H9 (cell line): Measurements from ENCODE around the gene ANKRD22. TPM values are rescaled to one million over a fixed set of nuclear protein-coding genes. Genes with fewer than 3 reads are reported as not detected.

ENCODE experiments used
- DNase-seq: peaks from one replicate; pipeline ENCODE4 v3.0.0-alpha.2; 2017
- H2AFZ ChIP-seq: one replicate; pipeline ENCODE4 v1.6.1; 2013; ENCODE audit warnings: mild to moderate bottlenecking, low read length, control low read depth, moderate library complexity
- H2AK5ac ChIP-seq: 2 replicates; pipeline ENCODE4 v1.6.1; 2013; ENCODE audit warnings: low read length, control low read depth, mixed read lengths; ENCODE audit not compliant: insufficient read length
- H2BK120ac ChIP-seq: one replicate; pipeline ENCODE4 v1.6.1; 2013; ENCODE audit warnings: low read depth, mild to moderate bottlenecking, low read length, control low read depth, inconsistent platforms; ENCODE audit not compliant: poor library complexity, severe bottlenecking
- H2BK12ac ChIP-seq: 2 replicates; pipeline ENCODE4 v1.6.1; 2013; ENCODE audit warnings: low read length, control low read depth, mixed read lengths, low read depth; ENCODE audit not compliant: insufficient read length
- H2BK15ac ChIP-seq: 2 replicates; pipeline ENCODE4 v1.6.1; 2013; ENCODE audit warnings: low read depth, low read length, control low read depth
- H2BK20ac ChIP-seq: one replicate; pipeline ENCODE4 v1.6.1; 2013; ENCODE audit warnings: low read depth, mild to moderate bottlenecking, low read length, control low read depth, inconsistent platforms; ENCODE audit not compliant: poor library complexity, severe bottlenecking
- H2BK5ac ChIP-seq: 2 replicates; pipeline ENCODE4 v1.6.1; 2013; ENCODE audit warnings: low read length, control low read depth, mixed read lengths; ENCODE audit not compliant: insufficient read length
- H3K14ac ChIP-seq: 2 replicates; pipeline ENCODE4 v1.6.1; 2013; ENCODE audit warnings: low read length, control low read depth; ENCODE audit not compliant: insufficient read depth
- H3K18ac ChIP-seq: 2 replicates; pipeline ENCODE4 v1.6.1; 2013; ENCODE audit warnings: low read depth, mild to moderate bottlenecking, mixed read lengths, low read length, control low read depth; ENCODE audit not compliant: insufficient read length
- H3K23ac ChIP-seq: 2 replicates; pipeline ENCODE4 v1.6.1; 2013; ENCODE audit warnings: low read length, control low read depth, mixed read lengths, low read depth; ENCODE audit not compliant: insufficient read length
- H3K23me2 ChIP-seq: 2 replicates; pipeline ENCODE4 v1.6.1; 2013; ENCODE audit warnings: low read depth, mild to moderate bottlenecking, mixed read lengths, low read length, control low read depth; ENCODE audit not compliant: insufficient read length, poor library complexity, severe bottlenecking
- H3K27ac ChIP-seq: 2 replicates; pipeline ENCODE4 v1.5.1; 2013; ENCODE audit warnings: low read length, control low read depth, mixed read lengths, low read depth; ENCODE audit not compliant: insufficient read length
- H3K27me3 ChIP-seq: 2 replicates; pipeline ENCODE4 v1.6.1; 2013; ENCODE audit warnings: low read length, control low read depth, inconsistent platforms; ENCODE audit not compliant: insufficient read depth
- H3K4ac ChIP-seq: 2 replicates; pipeline ENCODE4 v1.6.1; 2013; ENCODE audit warnings: low read depth, mild to moderate bottlenecking, control low read depth, inconsistent platforms, low read length, moderate library complexity
- H3K4me1 ChIP-seq: 2 replicates; pipeline ENCODE4 v1.6.1; 2013; ENCODE audit warnings: low read length, control low read depth, inconsistent platforms; ENCODE audit not compliant: insufficient read depth
- H3K4me2 ChIP-seq: 2 replicates; pipeline ENCODE4 v1.6.1; 2013; ENCODE audit warnings: low read length, control low read depth, mixed read lengths; ENCODE audit not compliant: insufficient read length, insufficient read depth
- H3K56ac ChIP-seq: 2 replicates; pipeline ENCODE4 v1.6.1; 2013; ENCODE audit warnings: low read depth, mild to moderate bottlenecking, mixed read lengths, low read length, control low read depth; ENCODE audit not compliant: insufficient read length
- H3K79me1 ChIP-seq: 2 replicates; pipeline ENCODE4 v1.6.1; 2013; ENCODE audit warnings: low read depth, mild to moderate bottlenecking, moderate library complexity, low read length, control low read depth, inconsistent platforms; ENCODE audit not compliant: insufficient read depth, poor library complexity, severe bottlenecking
- H3K79me2 ChIP-seq: 2 replicates; pipeline ENCODE4 v1.6.1; 2013; ENCODE audit warnings: low read length, control low read depth, inconsistent platforms; ENCODE audit not compliant: insufficient read depth
- H3K9ac ChIP-seq: 2 replicates; pipeline ENCODE4 v1.6.1; 2013; ENCODE audit warnings: low read length, control low read depth, mixed read lengths; ENCODE audit not compliant: insufficient read length; ENCODE audit errors: extremely low read depth
- H3K9me3 ChIP-seq: one replicate; pipeline ENCODE4 v1.6.1; 2013; ENCODE audit warnings: low read depth, low read length, inconsistent platforms; ENCODE audit not compliant: control insufficient read depth
- H3T11ph ChIP-seq: one replicate; pipeline ENCODE4 v1.6.1; 2013; ENCODE audit warnings: mild to moderate bottlenecking, low read length, control low read depth, inconsistent platforms
- H4K20me1 ChIP-seq: one replicate; pipeline ENCODE4 v1.6.1; 2013; ENCODE audit not compliant: control insufficient read depth, insufficient read length, insufficient read depth
- H4K5ac ChIP-seq: 2 replicates; pipeline ENCODE4 v1.6.1; 2013; ENCODE audit warnings: low read depth, mild to moderate bottlenecking, mixed read lengths, low read length, control low read depth; ENCODE audit not compliant: insufficient read length
- H4K8ac ChIP-seq: replicated peaks from 2 replicates; pipeline ENCODE4 v1.6.1; 2013; ENCODE audit warnings: low read length, control low read depth, mixed read lengths, low read depth; ENCODE audit not compliant: insufficient read length
- H4K91ac ChIP-seq: 2 replicates; pipeline ENCODE4 v1.6.1; 2013; ENCODE audit warnings: low read depth, mild to moderate bottlenecking, moderate library complexity, mixed read lengths, low read length, control low read depth; ENCODE audit not compliant: insufficient read length
- H3K27ac Mint-ChIP-seq, 3 experiments: 2 replicates in 2 of 3; 3 replicates in 1 of 3; pipeline ENCODE4 v1.8.0; 2020 to 2021; ENCODE audit warnings: mixed read lengths in 3 of 3, mild to moderate bottlenecking in 1 of 3, moderate library complexity in 1 of 3
- H3K27me3 Mint-ChIP-seq: 2 replicates; pipeline ENCODE4 v1.8.0; 2021; ENCODE audit warnings: low read depth, mild to moderate bottlenecking, moderate library complexity, mixed read lengths
- H3K36me3 Mint-ChIP-seq, 3 experiments: 2 replicates in 2 of 3; 3 replicates in 1 of 3; pipeline ENCODE4 v1.8.0; 2020 to 2021; ENCODE audit warnings: low read depth in 3 of 3, mixed read lengths in 3 of 3; ENCODE audit not compliant: insufficient read depth in 1 of 3
- H3K4me1 Mint-ChIP-seq, 2 experiments: 2 replicates each; pipeline ENCODE4 v1.8.0; 2020; ENCODE audit warnings: mixed read lengths in 2 of 2
- H3K4me3 Mint-ChIP-seq, 2 experiments: 2 replicates in 1 of 2; 3 replicates in 1 of 2; pipeline ENCODE4 v1.8.0; 2020 to 2021; ENCODE audit warnings: mild to moderate bottlenecking in 2 of 2, mixed read lengths in 2 of 2, moderate library complexity in 1 of 2
- H3K9me3 Mint-ChIP-seq, 2 experiments: 2 replicates in 1 of 2; 3 replicates in 1 of 2; pipeline ENCODE4 v1.8.0; 2020; ENCODE audit warnings: mild to moderate bottlenecking in 2 of 2, mixed read lengths in 2 of 2, moderate library complexity in 1 of 2
- WGBS: extraction: QIAGEN DNeasy Blood & Tissue Kit; methylation state at CpG from one replicate; pipeline ENCODE4 v1.1.7; 2013; ENCODE audit warnings: missing lambda C conversion rate, low lambda C conversion rate, mixed read lengths; ENCODE audit not compliant: insufficient read length; ENCODE audit errors: extremely low coverage; 5-methylcytosine and 5-hydroxymethylcytosine counted together
- total RNA-seq: library from RNA; stranded (reverse); gene quantifications from 2 replicates; pipeline ENCODE4 v1.2.1, GENCODE V29; 2021
- TF ChIP-seq, protein P1 (sequence below): fragments of 200-600 bp; sonication (generic); conservative IDR thresholded peaks from 3 replicates; pipeline ENCODE4 v1.8.0; 2021; ENCODE audit warnings: antibody characterized with exemption, mild to moderate bottlenecking

The ANKRD22 gene
- total RNA-seq, 1 experiment from 2014 or later, result not detected

DNA sequence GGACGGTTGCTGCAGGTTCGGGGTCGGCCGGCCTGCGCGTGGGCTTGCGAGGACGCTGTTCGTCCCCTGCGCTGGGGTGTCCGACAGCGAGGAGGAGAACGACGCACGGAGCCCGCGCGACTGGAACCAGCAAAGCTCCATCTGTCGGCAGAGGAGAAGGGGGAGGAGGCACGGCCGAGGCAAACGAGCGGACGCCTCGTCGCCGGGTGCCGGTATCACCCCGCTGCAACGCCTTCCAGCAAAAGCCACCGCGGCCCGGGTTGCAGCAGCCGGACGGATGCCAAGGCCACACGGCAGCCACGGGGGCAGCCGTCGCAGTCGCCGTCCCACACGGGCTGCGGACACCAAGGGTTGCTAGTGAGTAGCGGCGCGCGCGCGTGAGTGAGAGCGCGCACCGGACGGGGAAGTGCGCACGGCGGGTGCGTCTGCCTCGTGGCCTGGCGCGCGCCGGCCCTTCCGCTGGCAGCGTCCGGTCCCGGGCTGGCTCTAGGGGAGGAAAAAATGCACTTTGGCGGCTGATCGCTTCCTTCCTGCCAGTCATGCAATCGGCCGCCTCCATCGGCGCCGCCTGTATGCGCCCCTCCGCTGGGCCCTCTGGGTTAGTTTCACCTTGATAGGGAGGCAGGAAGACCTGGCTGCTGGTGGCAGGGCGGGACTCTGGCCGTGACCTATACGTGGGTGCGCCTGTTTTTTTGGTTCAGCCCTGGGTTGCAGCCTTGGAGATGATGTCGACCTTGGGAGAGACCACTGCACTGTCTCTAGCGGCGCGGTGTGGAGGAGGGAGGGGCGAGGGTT lies 28.8 kb upstream of the ANKRD22 start:
- Histone ChIP-seq H2AFZ (no peak overlapping the region), H4K20me1 (no peaks in the 10 kb centered on the region), H3K9ac (peak overlapping the region; percentile 9), H3K9me3 (no peaks in the 10 kb centered on the region), H3K79me2 (no peaks in the 10 kb centered on the region), H3K56ac (no peak overlapping the region), H3K14ac (peak overlapping the region; percentile 71), H2BK12ac (no peak overlapping the region), H3K79me1 (no peaks in the 10 kb centered on the region), H3K4me2 (peak overlapping the region; percentile 89), H3K23me2 (peaks cover 11% of the 10 kb centered on the region), H2BK20ac (no peak overlapping the region), H3T11ph (no peak overlapping the region), H3K4me1 (no peaks in the 10 kb centered on the region; the same call in 1 of the 2 replicates), H2BK15ac (no peak overlapping the region), H2BK120ac (no peak overlapping the region), H4K8ac (no peak overlapping the region), H2BK5ac (no peak overlapping the region), H3K27ac (no peak overlapping the region), H3K18ac (peak overlapping the region; percentile 36), H4K91ac (no peak overlapping the region), H3K27me3 (no peaks in the 10 kb centered on the region; the same call in 1 of the 2 replicates), H2AK5ac (no peak overlapping the region), H3K23ac (no peak overlapping the region), H4K5ac (no peak overlapping the region), H3K4ac (no peak overlapping the region)
- no peaks in the 10 kb centered on the region for H3K9me3 Mint-ChIP-seq
- no CpG with 5 or more reads among the region's 84 CpGs for WGBS
- TF ChIP-seq, protein P1, sequence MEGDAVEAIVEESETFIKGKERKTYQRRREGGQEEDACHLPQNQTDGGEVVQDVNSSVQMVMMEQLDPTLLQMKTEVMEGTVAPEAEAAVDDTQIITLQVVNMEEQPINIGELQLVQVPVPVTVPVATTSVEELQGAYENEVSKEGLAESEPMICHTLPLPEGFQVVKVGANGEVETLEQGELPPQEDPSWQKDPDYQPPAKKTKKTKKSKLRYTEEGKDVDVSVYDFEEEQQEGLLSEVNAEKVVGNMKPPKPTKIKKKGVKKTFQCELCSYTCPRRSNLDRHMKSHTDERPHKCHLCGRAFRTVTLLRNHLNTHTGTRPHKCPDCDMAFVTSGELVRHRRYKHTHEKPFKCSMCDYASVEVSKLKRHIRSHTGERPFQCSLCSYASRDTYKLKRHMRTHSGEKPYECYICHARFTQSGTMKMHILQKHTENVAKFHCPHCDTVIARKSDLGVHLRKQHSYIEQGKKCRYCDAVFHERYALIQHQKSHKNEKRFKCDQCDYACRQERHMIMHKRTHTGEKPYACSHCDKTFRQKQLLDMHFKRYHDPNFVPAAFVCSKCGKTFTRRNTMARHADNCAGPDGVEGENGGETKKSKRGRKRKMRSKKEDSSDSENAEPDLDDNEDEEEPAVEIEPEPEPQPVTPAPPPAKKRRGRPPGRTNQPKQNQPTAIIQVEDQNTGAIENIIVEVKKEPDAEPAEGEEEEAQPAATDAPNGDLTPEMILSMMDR, result peak; percentile 21; the same call in 1 of the 3 replicates
- peaks cover 13 to 27% of the 10 kb centered on the region in 2 experiments for H3K4me1 Mint-ChIP-seq
- peaks cover 18% of the 10 kb centered on the region for H3K27me3 Mint-ChIP-seq
- H3K4me3 Mint-ChIP-seq, result peak overlapping the region; percentile 90 to 93
- peak; percentile 79 for DNase-seq
- H3K36me3 Mint-ChIP-seq, result no peaks in the 10 kb centered on the region
- peak overlapping the region in 2 of 3 experiments; percentile 94 to 98; a peak in 4 of 7 replicates for H3K27ac Mint-ChIP-seq
